BJ (cell line): ENCODE data around the gene SEMA6D. TPM values are rescaled to one million over a fixed set of nuclear protein-coding genes. Genes with fewer than 3 reads are reported as not detected.

Source experiments
- CTCF ChIA-PET: fragments of 350-600 bp; formaldehyde crosslinking; extraction: SDS; loops from one replicate; lab custom pipeline; 2021; ENCODE audit warnings: antibody characterized with exemption, inconsistent platforms; lab: Yijun Ruan, JAX
- POLR2A ChIA-PET: fragments of 300-600 bp; sonication (Branson Sonifier 250); formaldehyde crosslinking; extraction: SDS; loops from one replicate; lab custom pipeline; 2021; ENCODE audit warnings: antibody characterized with exemption; lab: Charles Lee
- DNase-seq: peaks from one replicate; pipeline ENCODE4 v3.0.0-alpha.2; 2011; ENCODE audit warnings: low read depth
- H3K27me3 ChIP-seq: 2 replicates; pipeline ENCODE4 v1.6.0; 2011; ENCODE audit warnings: low read length; ENCODE audit not compliant: control insufficient read depth, insufficient read depth
- H3K36me3 ChIP-seq: 2 replicates; pipeline ENCODE4 v1.5.1; 2011; ENCODE audit warnings: low read length; ENCODE audit not compliant: control insufficient read depth, insufficient read depth
- H3K4me3 ChIP-seq: 2 replicates; pipeline ENCODE4 v1.5.1; 2011; ENCODE audit warnings: low read depth, mild to moderate bottlenecking, control low read depth, low read length
- CTCF ChIP-seq: IDR thresholded peaks from 2 replicates; pipeline ENCODE4 v1.5.1; 2011; ENCODE audit warnings: low read depth, mild to moderate bottlenecking, control low read depth, inconsistent platforms, low read length, moderate library complexity; ENCODE audit not compliant: insufficient read depth
- polyA plus RNA-seq: library from polyadenylated mRNA; depleted of rRNA; stranded (reverse); fragments of >200 nt; gene quantifications from 2 replicates; pipeline ENCODE4 v1.2.3, GENCODE V29; 2011

SEMA6D gene
- polyA plus RNA-seq, 1 experiment: 1.1 TPM

DNA sequence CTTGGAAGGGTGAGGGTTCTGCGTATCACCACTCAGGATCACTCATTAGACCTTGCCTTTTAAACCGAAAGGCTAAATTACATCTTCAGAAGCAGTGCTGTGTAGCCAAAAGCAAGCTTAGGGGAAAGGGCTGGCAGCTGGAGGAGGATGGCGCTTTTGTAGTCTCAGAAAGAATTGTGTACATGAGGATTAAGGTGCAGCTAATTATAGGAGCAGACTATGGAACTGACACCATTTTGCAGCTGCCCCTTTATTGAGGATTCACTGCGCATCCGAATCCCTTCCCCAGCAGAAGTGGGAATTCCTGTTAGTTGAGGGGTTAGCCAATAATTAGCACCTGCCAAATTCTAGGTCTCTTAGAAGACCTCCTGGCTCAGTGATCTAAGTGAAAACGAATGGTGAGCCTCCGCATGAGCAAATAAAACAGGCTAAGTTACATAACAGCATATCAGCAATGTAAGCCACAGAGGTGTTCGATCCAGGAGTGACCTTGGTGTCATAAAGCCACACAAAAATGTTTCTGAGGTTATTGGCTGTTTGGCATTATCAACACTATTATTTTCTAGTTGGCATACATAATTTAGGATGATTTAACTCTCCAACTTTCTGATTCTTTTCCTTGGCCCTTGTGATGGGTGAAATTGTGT lies 42.6 kb upstream of the SEMA6D start:
- no peak for TF ChIP-seq CTCF
- Histone ChIP-seq H3K4me3 (no peak overlapping the region), H3K27me3 (no peaks in the 10 kb centered on the region), H3K36me3 (no peaks in the 10 kb centered on the region)
- POLR2A ChIA-PET: no interaction called here
- CTCF ChIA-PET: no interaction called here
- no peak for DNase-seq

DNA sequence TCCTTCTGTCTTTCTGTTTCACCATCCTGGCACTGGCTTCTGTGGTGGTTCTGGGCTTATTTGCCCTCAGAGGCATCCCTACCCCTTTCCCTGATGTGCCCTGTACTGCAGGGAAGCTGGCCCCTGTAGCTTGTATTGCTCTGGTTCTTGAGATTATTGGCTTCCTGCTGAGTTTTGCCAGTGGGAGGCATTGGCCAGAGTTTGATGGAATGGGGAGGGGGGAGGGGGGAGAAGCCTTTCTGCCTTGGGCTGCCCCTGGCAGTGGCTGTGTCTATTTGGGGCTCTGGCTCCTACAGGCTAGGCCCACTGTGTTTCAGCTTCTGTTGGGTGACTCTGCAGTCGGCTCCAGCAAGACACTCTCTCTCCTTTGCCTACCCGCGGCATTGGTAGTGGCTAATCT lies 41.6 kb upstream of the SEMA6D start:
- ChIA-PET POLR2A (no interaction called here), CTCF (interaction anchor here (0.8 to 1.1 kb wide), 3 partner anchors 9 to 312 kb away, joined by 3 to 4 read pairs (median 3); no protein-coding TSS in a partner anchor)
- Histone ChIP-seq H3K4me3 (no peak overlapping the region), H3K36me3 (no peaks in the 10 kb centered on the region), H3K27me3 (no peaks in the 10 kb centered on the region)
- no peak for DNase-seq
- no peak for TF ChIP-seq CTCF

- POLR2A ChIA-PET: no interaction called here
- no peaks in the 10 kb centered on the region for H3K36me3 ChIP-seq
- H3K27me3 ChIP-seq: no peaks in the 10 kb centered on the region
- CTCF ChIA-PET: no interaction called here
- TF ChIP-seq CTCF: no peak
- no peak overlapping the region for H3K4me3 ChIP-seq
- no peak for DNase-seq
Observed at GRCh38 chr15:47678040-47678439, 39.3 kb upstream of the SEMA6D start.

GRCh38 chr15:47682661-47683060 lies 34.6 kb upstream of the SEMA6D start:
- H3K36me3 ChIP-seq: no peaks in the 10 kb centered on the region
- no peak overlapping the region for H3K4me3 ChIP-seq
- H3K27me3 ChIP-seq: no peaks in the 10 kb centered on the region
- POLR2A ChIA-PET: no interaction called here
- no peak for TF ChIP-seq CTCF
- CTCF ChIA-PET: no interaction called here
- no peak for DNase-seq

DNA sequence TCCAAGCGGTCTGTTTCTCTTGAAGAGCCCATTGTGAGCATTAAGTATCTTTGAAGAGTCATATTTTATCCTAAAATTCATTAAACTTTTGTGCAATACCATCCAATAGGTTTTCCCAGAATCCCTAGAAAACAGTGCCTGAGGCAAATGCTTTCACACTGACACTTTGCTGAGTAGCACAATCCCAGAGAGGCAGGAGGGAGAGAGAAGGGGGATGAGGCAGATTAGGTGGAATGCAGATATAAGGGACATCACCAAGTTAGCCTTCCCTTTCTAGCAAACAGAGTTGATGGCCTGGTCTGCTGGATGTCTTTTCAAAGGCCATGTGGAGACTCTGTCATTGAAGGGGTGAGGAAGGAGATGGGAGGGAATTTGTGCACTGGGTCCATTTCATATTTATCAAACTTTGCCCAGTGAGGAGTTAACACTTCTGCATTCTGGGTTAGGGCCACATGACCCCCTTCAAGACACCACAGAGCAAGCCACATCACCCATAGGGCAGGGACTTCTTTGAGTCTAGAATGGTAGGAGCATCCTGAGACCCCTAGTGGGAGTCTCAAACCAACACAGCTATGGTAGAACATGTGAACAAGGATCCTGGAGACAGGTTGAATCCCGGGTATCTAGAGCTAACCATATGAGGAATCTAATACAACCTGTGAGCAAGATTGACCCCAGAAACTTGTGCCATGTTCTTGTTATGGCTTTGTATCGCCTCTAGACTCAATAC lies 32.0 kb upstream of the SEMA6D start:
- Histone ChIP-seq H3K4me3 (no peak overlapping the region), H3K27me3 (no peaks in the 10 kb centered on the region), H3K36me3 (no peaks in the 10 kb centered on the region)
- TF ChIP-seq CTCF: 0 out of 2 replicates have a peak, but pooled peaks have one; percentile 13
- DNase-seq: peak; percentile 37
- ChIA-PET POLR2A (no interaction called here), CTCF (no interaction called here)
